Head of caudate nucleus (tissue), 42 donors: ENCODE results near the gene DPP6.
"Not testable (repeated sequence)": the region's sequence is repeated elsewhere in the genome, so short reads cannot be mapped to it uniquely, and the experiment has no call there.

ENCODE experiments used
- DNase-seq, 42 donors: peaks; one replicate each; pipeline versions ENCODE4 v3.0.0 to v3.0.0-alpha.2; 2020 to 2021; ENCODE audit warnings: mixed read lengths in 7 of 42
- intact Hi-C: fragments of 100-400 bp; cut with DNase I; formaldehyde crosslinking; loops from one replicate; pipeline ENCODE4 v1.15.0; 2022

Gene DPP6

DNA sequence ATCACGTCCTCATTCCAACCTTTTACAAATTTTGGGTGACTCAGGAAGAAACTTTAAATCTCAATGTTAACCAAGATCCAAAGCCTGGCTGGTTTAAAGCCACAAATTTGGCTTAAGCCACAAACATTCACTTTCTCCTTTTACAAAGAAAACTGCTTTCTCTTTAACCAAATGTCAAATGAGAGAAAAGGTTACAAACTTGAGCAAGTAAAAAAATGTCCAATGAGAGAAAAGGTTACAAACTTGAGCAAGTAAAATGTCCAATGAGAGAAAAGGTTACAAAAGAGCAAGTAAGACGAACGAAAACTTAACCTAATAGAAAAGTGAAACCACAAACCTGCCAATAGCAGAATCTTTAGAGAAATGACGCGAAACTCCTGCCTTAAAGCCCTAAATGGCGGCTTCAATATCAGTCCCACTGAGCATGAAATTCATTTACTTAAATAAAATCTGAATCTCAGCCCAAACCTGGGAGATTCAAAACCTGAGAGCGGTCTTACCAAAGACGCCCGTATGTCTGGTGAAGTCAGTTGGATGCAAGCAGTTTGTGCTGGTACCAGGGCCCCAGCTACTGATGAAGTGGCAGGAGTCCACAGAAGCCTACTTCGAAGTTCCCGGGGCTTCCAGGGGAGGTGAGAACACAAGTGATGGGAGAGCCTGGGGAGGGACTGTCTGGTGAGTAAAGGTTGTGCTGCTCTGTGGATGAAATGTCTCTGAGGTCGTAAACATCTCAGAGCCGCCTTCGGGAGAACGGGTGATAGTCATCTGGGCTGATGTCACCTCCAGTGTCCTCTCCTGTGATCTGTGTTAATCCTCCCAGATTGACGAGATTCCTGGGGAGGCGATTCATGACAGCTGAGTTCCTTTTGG, 876.2 kb downstream of the DPP6 start:
- intact Hi-C loops = loop anchor here (5.0 to 10.0 kb wide), 2 partner anchors 79 to 416 kb away; no protein-coding TSS in a partner anchor
- peak in 7 of 42 donors; percentile 16 to 60 (median 24) for DNase-seq

DNA sequence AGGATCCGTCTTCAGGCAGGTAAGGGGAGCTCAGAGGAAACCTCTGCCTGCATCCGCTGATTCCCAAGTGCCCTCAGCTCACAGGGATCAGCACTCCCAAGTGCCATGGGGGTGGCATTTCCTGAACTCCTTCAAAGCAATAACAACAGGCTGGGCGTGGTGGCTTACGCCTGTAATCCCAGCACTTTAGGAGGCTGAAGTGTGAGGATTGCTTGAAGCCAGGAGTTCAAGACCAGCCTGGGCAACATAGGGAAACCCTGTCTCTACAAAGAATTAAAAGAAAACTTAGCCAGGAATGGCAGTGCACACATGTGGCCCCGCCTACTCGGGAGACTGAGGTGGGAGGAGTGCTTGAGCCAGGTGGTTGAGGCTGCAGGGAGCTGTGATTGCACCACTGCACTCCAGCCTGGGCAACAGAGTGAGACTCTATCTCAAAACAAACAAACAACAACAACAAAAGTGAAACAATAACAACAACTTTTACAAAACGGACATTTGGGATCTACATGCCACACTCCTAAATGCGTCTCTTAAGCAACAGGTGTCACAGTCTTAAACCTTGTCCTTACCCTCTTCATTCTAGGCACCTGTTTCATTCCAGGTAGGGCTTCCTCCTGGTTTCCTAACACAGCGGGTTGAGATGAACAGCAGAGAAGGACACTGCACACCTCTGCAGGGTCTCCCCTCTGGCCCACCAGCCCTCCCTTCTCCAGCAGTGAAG, 877.0 kb downstream of the DPP6 start:
- peak in 1 of 42 donors; percentile 27 for DNase-seq
- intact Hi-C loops = loop anchor here (5.0 to 10.0 kb wide), 2 partner anchors 78 to 416 kb away; no protein-coding TSS in a partner anchor

DNA sequence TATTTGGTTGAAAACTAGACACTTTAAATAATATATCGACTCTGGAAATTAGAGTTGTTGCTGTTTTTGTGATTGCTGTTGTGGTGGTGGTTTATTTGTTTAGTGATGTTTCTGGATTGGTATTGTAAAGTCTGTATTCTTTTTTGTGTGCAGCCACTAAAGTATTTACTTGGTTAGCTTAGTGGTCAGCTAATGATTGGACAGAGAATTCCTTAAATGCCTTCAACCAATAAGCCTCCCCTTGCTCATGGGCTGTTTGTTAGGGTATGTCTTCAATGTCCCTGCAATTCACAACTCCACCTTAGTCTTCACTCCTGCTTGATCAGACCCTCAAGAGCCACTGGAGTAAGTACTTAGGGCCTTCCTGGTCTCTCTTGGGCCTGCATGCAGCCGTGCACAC, 879.7 kb downstream of the DPP6 start:
- intact Hi-C loops = no loop called here
- no peak for DNase-seq

DNA sequence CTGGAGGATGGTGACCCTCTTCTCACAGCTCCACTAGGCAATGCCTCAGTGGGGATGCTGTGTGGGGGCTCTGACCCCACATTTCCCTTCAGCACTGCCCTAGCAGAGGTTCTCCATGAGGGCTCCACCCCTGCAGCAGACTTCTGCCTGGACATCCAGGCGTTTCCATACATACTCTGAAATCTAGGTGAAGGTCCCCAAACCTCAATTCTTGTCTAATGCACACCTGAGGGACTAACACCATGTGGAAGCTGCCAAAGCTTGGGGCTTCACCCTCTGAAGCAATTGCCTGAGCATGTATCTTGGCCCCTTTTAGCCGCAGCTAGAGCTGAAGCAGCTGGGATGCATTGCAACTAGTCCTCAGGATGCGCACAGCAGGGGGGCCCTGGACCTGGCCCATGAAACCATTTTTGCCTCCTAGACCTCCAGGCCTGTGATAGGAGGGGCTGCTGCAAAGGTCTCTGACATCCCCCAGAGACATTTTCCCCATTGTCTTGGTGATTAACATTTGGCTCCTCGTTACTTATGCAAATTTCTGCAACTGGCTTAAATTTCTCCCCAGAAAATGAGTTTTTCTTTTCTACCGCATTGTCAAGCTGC, 882.3 kb downstream of the DPP6 start:
- intact Hi-C loops, DNase-seq: not testable (repeated sequence)

DNA sequence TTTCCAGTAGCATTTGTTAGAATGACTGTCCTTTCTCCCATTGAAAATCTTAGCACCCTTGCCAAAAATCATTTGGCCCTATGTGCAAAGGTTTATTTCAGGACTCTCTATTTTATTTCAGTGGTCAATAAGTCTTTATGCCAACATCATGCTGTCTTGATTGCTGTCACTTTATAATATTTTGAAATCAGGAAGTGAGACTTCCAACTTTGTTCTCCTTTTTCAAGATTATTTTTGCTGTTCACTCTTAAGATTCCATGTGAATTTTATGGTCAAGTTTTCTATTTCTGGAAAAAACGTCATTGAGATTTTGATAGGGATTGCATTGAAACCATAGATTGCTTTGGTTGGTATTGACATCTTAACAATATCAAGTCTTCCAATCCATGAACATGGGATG, 885.6 kb downstream of the DPP6 start:
- intact Hi-C loops = no loop called here
- no peak for DNase-seq

DNA sequence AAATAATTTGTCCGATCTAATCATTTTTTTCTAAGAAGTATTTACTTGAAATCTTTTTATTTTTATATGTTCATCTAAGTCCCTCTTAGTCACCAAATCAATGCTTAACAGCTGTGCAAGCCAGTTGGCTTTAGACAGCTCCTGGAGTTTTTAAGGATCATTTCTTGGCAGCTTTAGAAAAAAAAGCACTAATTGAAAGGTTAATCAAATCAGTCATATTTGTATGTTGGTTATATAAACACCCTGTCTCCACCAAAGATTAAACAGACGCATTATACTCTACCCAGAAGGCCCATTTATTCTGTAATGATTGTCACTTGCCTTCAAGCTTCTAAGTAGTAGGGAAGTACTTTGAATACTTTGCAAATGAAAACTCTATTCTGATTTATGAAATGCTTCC, 890.5 kb downstream of the DPP6 start:
- no peak for DNase-seq
- intact Hi-C loops = no loop called here
